ENCODE measurements around the gene MYL11.

MYL11 gene

DNA sequence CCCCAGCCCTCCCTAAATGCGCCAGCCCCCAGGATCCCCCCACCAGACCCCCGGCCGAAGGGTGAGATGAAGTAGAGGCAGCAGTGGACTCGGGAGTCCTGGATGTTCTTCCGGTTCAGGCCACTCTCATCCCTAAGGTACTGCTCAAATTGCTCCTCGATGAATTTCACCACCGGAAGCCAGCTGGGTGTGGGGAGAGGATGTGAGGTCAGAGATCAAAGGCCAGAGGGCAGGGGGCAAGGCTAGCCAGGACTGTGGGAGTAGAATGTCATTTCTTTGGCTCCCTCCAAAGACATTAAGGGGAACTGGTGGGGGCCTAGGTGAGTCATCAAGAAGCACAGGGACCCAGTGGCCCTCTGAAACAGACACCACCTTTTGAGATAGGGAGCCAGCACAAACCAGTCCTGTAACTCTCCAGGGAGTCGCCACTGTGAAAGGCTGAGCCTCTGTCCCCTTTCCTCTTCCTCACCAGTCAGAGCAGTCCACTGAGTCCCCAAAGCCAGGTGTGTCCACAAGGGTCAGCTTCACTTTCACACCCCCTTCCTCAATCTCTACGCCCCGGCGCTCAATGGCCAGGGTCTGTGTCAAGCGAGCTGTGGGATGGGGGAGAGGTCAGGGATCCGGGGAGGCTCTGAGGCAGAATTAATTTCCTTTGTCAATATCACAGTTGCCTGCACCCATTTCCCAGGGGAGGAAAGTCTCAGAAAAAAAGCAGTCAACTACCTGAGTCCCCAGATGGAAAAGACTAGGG is 6.9 kb downstream of the MYL11 start (continued):
- TF ChIP-seq, protein P1, sequence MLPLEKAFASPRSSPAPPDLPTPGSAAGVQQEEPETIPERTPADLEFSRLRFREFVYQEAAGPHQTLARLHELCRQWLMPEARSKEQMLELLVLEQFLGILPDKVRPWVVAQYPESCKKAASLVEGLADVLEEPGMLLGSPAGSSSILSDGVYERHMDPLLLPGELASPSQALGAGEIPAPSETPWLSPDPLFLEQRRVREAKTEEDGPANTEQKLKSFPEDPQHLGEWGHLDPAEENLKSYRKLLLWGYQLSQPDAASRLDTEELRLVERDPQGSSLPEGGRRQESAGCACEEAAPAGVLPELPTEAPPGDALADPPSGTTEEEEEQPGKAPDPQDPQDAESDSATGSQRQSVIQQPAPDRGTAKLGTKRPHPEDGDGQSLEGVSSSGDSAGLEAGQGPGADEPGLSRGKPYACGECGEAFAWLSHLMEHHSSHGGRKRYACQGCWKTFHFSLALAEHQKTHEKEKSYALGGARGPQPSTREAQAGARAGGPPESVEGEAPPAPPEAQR (tag by site-specific recombination; IDR thresholded peaks at IDR 0.05), result no peak
- TF ChIP-seq ZNF184 (tag by site-specific recombination; IDR thresholded peaks at IDR 0.05) (no peak), KLF8 (tag by site-specific recombination; IDR thresholded peaks at IDR 0.05) (no peak), ZBTB1 (tag by site-specific recombination; IDR thresholded peaks at IDR 0.05) (no peak), ZBTB20 (tag by site-specific recombination; IDR thresholded peaks at IDR 0.05) (no peak), ZNF677 (tag by site-specific recombination; IDR thresholded peaks at IDR 0.05) (no peak), ZNF366 (tag by site-specific recombination; conservative IDR thresholded peaks at IDR 0.05) (no peak), SCRT2 (tag by site-specific recombination; IDR thresholded peaks at IDR 0.05) (no peak), ZNF837 (tag by site-specific recombination; IDR thresholded peaks at IDR 0.05) (no peak), ZNF121 (tag by site-specific recombination; IDR thresholded peaks at IDR 0.05) (no peak), ZNF76 (tag by site-specific recombination; IDR thresholded peaks at IDR 0.05; ENCODE audit: borderline replicate concordance, low read depth) (0 out of 2 replicates have a peak, but pooled peaks have one; percentile 33), ZNF19 (tag by site-specific recombination; IDR thresholded peaks at IDR 0.05; ENCODE audit: low read depth) (no peak), ZNF596 (tag by site-specific recombination; IDR thresholded peaks at IDR 0.05) (no peak), RBAK (tag by site-specific recombination; IDR thresholded peaks at IDR 0.05) (no peak), GFI1B (tag by site-specific recombination; IDR thresholded peaks at IDR 0.05) (no peak)
- TF ChIP-seq, protein P2, sequence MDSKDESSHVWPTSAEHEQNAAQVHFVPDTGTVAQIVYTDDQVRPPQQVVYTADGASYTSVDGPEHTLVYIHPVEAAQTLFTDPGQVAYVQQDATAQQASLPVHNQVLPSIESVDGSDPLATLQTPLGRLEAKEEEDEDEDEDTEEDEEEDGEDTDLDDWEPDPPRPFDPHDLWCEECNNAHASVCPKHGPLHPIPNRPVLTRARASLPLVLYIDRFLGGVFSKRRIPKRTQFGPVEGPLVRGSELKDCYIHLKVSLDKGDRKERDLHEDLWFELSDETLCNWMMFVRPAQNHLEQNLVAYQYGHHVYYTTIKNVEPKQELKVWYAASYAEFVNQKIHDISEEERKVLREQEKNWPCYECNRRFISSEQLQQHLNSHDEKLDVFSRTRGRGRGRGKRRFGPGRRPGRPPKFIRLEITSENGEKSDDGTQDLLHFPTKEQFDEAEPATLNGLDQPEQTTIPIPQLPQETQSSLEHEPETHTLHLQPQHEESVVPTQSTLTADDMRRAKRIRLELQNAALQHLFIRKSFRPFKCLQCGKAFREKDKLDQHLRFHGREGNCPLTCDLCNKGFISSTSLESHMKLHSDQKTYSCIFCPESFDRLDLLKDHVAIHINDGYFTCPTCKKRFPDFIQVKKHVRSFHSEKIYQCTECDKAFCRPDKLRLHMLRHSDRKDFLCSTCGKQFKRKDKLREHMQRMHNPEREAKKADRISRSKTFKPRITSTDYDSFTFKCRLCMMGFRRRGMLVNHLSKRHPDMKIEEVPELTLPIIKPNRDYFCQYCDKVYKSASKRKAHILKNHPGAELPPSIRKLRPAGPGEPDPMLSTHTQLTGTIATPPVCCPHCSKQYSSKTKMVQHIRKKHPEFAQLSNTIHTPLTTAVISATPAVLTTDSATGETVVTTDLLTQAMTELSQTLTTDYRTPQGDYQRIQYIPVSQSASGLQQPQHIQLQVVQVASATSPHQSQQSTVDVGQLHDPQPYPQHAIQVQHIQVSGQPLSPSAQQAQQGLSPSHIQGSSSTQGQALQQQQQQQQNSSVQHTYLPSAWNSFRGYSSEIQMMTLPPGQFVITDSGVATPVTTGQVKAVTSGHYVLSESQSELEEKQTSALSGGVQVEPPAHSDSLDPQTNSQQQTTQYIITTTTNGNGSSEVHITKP (tag by site-specific recombination; IDR thresholded peaks at IDR 0.05), result peak; percentile 46; the same call in 1 of the 2 replicates
- TF ChIP-seq, protein P3, sequence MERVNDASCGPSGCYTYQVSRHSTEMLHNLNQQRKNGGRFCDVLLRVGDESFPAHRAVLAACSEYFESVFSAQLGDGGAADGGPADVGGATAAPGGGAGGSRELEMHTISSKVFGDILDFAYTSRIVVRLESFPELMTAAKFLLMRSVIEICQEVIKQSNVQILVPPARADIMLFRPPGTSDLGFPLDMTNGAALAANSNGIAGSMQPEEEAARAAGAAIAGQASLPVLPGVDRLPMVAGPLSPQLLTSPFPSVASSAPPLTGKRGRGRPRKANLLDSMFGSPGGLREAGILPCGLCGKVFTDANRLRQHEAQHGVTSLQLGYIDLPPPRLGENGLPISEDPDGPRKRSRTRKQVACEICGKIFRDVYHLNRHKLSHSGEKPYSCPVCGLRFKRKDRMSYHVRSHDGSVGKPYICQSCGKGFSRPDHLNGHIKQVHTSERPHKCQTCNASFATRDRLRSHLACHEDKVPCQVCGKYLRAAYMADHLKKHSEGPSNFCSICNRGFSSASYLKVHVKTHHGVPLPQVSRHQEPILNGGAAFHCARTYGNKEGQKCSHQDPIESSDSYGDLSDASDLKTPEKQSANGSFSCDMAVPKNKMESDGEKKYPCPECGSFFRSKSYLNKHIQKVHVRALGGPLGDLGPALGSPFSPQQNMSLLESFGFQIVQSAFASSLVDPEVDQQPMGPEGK (tag by site-specific recombination; IDR thresholded peaks at IDR 0.05), result peak; percentile 85
- TF ChIP-seq, protein P4, sequence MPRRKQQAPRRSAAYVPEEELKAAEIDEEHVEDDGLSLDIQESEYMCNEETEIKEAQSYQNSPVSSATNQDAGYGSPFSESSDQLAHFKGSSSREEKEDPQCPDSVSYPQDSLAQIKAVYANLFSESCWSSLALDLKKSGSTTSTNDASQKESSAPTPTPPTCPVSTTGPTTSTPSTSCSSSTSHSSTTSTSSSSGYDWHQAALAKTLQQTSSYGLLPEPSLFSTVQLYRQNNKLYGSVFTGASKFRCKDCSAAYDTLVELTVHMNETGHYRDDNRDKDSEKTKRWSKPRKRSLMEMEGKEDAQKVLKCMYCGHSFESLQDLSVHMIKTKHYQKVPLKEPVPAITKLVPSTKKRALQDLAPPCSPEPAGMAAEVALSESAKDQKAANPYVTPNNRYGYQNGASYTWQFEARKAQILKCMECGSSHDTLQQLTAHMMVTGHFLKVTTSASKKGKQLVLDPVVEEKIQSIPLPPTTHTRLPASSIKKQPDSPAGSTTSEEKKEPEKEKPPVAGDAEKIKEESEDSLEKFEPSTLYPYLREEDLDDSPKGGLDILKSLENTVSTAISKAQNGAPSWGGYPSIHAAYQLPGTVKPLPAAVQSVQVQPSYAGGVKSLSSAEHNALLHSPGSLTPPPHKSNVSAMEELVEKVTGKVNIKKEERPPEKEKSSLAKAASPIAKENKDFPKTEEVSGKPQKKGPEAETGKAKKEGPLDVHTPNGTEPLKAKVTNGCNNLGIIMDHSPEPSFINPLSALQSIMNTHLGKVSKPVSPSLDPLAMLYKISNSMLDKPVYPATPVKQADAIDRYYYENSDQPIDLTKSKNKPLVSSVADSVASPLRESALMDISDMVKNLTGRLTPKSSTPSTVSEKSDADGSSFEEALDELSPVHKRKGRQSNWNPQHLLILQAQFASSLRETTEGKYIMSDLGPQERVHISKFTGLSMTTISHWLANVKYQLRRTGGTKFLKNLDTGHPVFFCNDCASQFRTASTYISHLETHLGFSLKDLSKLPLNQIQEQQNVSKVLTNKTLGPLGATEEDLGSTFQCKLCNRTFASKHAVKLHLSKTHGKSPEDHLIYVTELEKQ (tag by site-specific recombination; IDR thresholded peaks at IDR 0.05; ENCODE audit: borderline replicate concordance), result no peak
- TF ChIP-seq, protein P5, sequence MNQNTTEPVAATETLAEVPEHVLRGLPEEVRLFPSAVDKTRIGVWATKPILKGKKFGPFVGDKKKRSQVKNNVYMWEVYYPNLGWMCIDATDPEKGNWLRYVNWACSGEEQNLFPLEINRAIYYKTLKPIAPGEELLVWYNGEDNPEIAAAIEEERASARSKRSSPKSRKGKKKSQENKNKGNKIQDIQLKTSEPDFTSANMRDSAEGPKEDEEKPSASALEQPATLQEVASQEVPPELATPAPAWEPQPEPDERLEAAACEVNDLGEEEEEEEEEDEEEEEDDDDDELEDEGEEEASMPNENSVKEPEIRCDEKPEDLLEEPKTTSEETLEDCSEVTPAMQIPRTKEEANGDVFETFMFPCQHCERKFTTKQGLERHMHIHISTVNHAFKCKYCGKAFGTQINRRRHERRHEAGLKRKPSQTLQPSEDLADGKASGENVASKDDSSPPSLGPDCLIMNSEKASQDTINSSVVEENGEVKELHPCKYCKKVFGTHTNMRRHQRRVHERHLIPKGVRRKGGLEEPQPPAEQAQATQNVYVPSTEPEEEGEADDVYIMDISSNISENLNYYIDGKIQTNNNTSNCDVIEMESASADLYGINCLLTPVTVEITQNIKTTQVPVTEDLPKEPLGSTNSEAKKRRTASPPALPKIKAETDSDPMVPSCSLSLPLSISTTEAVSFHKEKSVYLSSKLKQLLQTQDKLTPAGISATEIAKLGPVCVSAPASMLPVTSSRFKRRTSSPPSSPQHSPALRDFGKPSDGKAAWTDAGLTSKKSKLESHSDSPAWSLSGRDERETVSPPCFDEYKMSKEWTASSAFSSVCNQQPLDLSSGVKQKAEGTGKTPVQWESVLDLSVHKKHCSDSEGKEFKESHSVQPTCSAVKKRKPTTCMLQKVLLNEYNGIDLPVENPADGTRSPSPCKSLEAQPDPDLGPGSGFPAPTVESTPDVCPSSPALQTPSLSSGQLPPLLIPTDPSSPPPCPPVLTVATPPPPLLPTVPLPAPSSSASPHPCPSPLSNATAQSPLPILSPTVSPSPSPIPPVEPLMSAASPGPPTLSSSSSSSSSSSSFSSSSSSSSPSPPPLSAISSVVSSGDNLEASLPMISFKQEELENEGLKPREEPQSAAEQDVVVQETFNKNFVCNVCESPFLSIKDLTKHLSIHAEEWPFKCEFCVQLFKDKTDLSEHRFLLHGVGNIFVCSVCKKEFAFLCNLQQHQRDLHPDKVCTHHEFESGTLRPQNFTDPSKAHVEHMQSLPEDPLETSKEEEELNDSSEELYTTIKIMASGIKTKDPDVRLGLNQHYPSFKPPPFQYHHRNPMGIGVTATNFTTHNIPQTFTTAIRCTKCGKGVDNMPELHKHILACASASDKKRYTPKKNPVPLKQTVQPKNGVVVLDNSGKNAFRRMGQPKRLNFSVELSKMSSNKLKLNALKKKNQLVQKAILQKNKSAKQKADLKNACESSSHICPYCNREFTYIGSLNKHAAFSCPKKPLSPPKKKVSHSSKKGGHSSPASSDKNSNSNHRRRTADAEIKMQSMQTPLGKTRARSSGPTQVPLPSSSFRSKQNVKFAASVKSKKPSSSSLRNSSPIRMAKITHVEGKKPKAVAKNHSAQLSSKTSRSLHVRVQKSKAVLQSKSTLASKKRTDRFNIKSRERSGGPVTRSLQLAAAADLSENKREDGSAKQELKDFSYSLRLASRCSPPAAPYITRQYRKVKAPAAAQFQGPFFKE (tag by site-specific recombination; IDR thresholded peaks at IDR 0.05; ENCODE audit: borderline replicate concordance), result no peak
- TF ChIP-seq, protein P6, sequence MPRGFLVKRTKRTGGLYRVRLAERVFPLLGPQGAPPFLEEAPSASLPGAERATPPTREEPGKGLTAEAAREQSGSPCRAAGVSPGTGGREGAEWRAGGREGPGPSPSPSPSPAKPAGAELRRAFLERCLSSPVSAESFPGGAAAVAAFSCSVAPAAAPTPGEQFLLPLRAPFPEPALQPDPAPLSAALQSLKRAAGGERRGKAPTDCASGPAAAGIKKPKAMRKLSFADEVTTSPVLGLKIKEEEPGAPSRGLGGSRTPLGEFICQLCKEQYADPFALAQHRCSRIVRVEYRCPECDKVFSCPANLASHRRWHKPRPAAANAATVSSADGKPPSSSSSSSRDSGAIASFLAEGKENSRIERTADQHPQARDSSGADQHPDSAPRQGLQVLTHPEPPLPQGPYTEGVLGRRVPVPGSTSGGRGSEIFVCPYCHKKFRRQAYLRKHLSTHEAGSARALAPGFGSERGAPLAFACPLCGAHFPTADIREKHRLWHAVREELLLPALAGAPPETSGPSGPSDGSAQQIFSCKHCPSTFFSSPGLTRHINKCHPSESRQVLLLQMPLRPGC (tag by site-specific recombination; IDR thresholded peaks at IDR 0.05), result peak; percentile 22; the same call in 1 of the 2 replicates

All from HEK293 (cell line).